Ecto neural progenitor cell (in vitro differentiated cells): ENCODE measurements around the gene LYRM7.
"Not testable (repeated sequence)": the region's sequence is repeated elsewhere in the genome, so short reads cannot be mapped to it uniquely, and the experiment has no call there.

ENCODE experiments used
- DNase-seq: peaks from one replicate; pipeline ENCODE4 v3.0.0-alpha.2; 2018; ENCODE audit warnings: low spot score

Gene LYRM7

GRCh38 chr5:131221008-131221703 is 50.4 kb downstream of the LYRM7 start:
- no peak for DNase-seq

GRCh38 chr5:131221888-131222287 is 51.1 kb downstream of the LYRM7 start:
- DNase-seq = no peak

DNA sequence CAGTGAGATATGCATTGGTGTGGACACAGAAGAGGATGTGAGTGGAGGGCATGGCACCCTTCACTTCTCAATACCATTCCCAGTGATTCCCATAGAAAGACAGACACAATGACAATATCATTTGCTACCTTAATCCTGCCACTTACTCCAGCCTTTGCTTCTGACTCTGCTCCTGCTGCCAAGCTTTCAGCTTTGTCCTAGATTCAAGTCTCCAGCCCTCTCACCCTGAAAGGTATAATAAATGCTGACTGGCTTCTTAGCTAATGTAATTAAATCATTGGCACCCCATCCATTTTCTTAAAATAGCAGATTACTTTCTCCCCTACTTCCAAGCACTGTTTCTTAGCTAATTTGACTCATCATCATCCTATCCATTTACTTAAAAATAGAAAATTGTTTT is 52.0 kb downstream of the LYRM7 start:
- no peak for DNase-seq

- DNase-seq = no peak
Observed at GRCh38 chr5:131223751-131224386, 53.1 kb downstream of the LYRM7 start.

- DNase-seq = no peak
Observed at GRCh38 chr5:131224387-131225201, 53.9 kb downstream of the LYRM7 start.

- DNase-seq = no peak
Observed at GRCh38 chr5:131225282-131225974, 54.7 kb downstream of the LYRM7 start.

- no peak for DNase-seq
Observed at GRCh38 chr5:131226899-131227298, 56.2 kb downstream of the LYRM7 start.

GRCh38 chr5:131228646-131229045 is 57.9 kb downstream of the LYRM7 start:
- no peak for DNase-seq

- no peak for DNase-seq
Observed at GRCh38 chr5:131229623-131230022, 58.9 kb downstream of the LYRM7 start.

- no peak for DNase-seq
Observed at GRCh38 chr5:131230406-131230805, 59.7 kb downstream of the LYRM7 start.

- DNase-seq = no peak
Observed at GRCh38 chr5:131239686-131240085, 68.9 kb downstream of the LYRM7 start.

DNA sequence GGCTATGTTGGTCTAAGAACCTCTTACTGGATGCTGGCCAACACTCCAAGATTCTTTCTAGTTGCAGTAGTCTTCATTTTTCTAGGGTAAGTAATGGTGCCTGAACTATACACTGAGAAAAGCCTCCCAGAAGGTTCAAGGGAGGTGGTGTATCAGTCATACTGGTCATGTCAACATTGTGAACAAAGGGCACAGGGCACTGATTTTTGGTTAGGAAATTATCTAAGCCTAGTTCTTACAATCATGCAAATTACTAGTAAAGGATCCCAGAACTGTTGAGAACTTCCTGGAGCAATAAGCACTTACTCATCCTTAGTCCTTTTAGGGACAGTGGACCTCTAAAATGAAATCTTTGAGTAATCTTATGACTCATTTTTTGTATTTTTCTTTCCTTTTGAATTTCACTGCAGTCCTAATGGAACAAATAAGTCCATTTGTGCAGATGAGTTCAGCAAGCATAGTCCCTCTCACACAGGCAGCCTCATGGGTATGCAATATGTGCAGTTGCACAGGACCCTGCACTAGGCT is 72.0 kb downstream of the LYRM7 start:
- no peak for DNase-seq

- DNase-seq = no peak
Observed at GRCh38 chr5:131245312-131245711, 74.6 kb downstream of the LYRM7 start.

- no peak for DNase-seq
Observed at GRCh38 chr5:131245948-131246347, 75.2 kb downstream of the LYRM7 start.

GRCh38 chr5:131246504-131246903 is 75.8 kb downstream of the LYRM7 start:
- no peak for DNase-seq

DNA sequence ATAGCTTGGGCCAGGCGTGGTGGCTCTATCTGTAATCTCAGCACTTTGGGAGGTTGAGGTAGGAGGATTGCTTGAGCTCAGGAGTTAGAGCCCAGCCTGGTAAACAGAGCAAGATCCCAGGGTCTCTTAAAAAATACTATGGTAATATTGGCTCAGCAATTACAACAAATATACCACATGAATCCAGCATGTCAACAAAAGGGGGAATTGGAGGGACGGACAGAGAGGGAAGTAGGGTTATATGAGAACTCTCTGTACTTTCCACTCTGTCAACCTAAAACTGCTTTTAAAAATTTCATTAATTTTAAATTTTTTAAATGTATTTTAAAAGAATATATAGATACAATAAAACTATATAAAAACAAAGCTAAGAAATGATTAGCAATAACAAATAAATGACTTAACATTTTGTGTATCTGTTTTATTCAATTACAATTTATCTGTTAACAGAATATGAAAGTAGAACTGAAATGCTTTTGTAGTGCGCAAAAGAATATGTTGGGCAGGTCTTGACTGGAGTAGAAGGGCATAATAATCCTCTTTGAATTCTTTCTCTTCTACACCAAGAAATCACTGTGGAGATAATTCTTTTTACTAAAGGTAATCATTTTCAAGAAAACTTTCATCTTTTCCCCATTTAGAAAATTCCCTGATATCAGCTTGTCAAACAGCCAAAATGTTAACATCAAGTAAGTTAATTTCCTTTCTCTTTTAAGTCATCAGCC is 80.2 kb downstream of the LYRM7 start:
- DNase-seq = no peak

GRCh38 chr5:131252824-131253171 is 82.1 kb downstream of the LYRM7 start:
- DNase-seq = no peak

DNA sequence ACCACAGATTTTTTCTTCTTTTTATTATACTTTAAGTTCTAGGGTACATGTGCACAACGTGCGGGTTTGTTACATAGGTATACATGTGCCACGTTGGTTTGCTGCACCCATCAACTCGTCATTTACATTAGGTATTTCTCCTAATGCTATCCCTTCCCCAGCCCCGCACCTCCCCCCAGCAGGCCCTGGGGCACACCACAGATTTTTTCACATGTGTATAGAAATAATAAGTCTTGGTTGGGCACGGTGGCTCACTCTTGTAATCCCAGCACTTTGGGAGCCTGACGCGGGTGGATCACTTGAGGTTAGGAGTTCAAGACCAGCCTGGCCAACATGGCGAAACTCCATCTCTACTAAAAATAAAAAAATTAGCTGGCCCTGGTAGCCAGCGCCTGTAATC is 83.3 kb downstream of the LYRM7 start:
- not testable (repeated sequence) for DNase-seq

GRCh38 chr5:131254741-131255140 is 84.0 kb downstream of the LYRM7 start:
- DNase-seq = no peak
